K562 (cell line): ENCODE measurements around the gene UNC45A. TPM values are rescaled to one million over a fixed set of nuclear protein-coding genes. Genes with fewer than 3 reads are reported as not detected.

ENCODE experiments used
- ATAC-seq: fragments of 200-7000 bp; cut with Tn5 transposase; 3 replicates; pipeline ENCODE4 v1.9.1; 2020; ENCODE audit warnings: moderate library complexity
- BruUV-seq: library from RNA; stranded (reverse); fragments of 400-500 nt; replicated peaks from 2 replicates; lab custom pipeline; 2021; lab: Mats Ljungman, UMichigan
- CTCF ChIA-PET: fragments of 300-600 bp; formaldehyde crosslinking; extraction: SDS; loops from one replicate; lab custom pipeline; 2021; ENCODE audit warnings: low intra/inter-chr PET ratio; lab: Yijun Ruan, JAX
- POLR2A ChIA-PET: fragments of 300-600, 350-650 bp; sonication (Branson Sonifier 250); formaldehyde crosslinking; extraction: SDS; loops from one replicate; lab custom pipeline; 2021; ENCODE audit warnings: antibody characterized with exemption, inconsistent platforms; lab: Yijun Ruan, JAX
- DNase-seq, 4 experiments: peaks; one replicate each; pipeline versions ENCODE4 v3.0.0 to v3.0.0-alpha.2; 2011 to 2018; ENCODE audit warnings: low spot score in 3 of 4, mixed read lengths in 3 of 4; ENCODE audit errors: extremely low read depth in 1 of 4
- FAIRE-seq: peaks from 2 replicates; lab custom pipeline; 2011; peaks lifted over from hg19 to GRCh38; lab: Jason Lieb, UNC
- H2AFZ ChIP-seq: 2 replicates; pipeline ENCODE4 v1.6.0; 2011; ENCODE audit warnings: low read depth, low read length, control low read depth, inconsistent platforms
- H3K27ac ChIP-seq: fragments of 200-600 bp; 3 replicates; pipeline ENCODE4 v1.8.0; 2011; ENCODE audit warnings: low read depth, mild to moderate bottlenecking, control low read depth, inconsistent platforms, low read length, moderate library complexity, mixed read lengths; ENCODE audit errors: extremely low read depth
- H3K27me3 ChIP-seq, 2 experiments: fragments of 300-600 bp in 1 of 2; 2 replicates in 1 of 2; 3 replicates in 1 of 2; pipeline versions ENCODE4 v1.6.0 to v1.8.0; 2011; ENCODE audit warnings: inconsistent platforms in 2 of 2, low read length in 2 of 2, mild to moderate bottlenecking in 1 of 2, mixed read lengths in 1 of 2, moderate library complexity in 1 of 2; ENCODE audit not compliant: control insufficient read depth in 2 of 2, insufficient read depth in 2 of 2
- H3K36me3 ChIP-seq: fragments of 300-600 bp; 3 replicates; pipeline ENCODE4 v1.8.0; 2011; ENCODE audit warnings: mild to moderate bottlenecking, low read length, inconsistent platforms; ENCODE audit not compliant: control insufficient read depth, insufficient read depth
- H3K4me1 ChIP-seq, 2 experiments: fragments of 200-600 bp in 1 of 2; replicated peaks in 1 of 2; 2 replicates in 1 of 2; 3 replicates in 1 of 2; pipeline versions ENCODE4 v1.5.1 to v1.8.0; 2011; ENCODE audit warnings: inconsistent platforms in 2 of 2, low read length in 2 of 2, mild to moderate bottlenecking in 1 of 2, mixed read lengths in 1 of 2, moderate library complexity in 1 of 2; ENCODE audit not compliant: control insufficient read depth in 2 of 2, insufficient read depth in 2 of 2
- H3K4me2 ChIP-seq: 2 replicates; pipeline ENCODE4 v1.6.1; 2011; ENCODE audit warnings: low read length, control low read depth, inconsistent platforms, mixed read lengths; ENCODE audit not compliant: insufficient read depth
- H3K4me3 ChIP-seq: fragments of 200-600 bp; sonication (generic), shearing (Covaris generic); 2 replicates; pipeline ENCODE4 v1.5.1; 2016; ENCODE audit warnings: control low read depth, inconsistent platforms
- H3K79me2 ChIP-seq: fragments of 200-600 bp; 3 replicates; pipeline ENCODE4 v1.8.0; 2011; ENCODE audit warnings: low read length, inconsistent platforms; ENCODE audit not compliant: control insufficient read depth, insufficient read depth
- H3K9ac ChIP-seq, 2 experiments: 2 replicates each; pipeline versions ENCODE4 v1.6.0 to v1.6.1; 2011; ENCODE audit warnings: low read depth in 2 of 2, low read length in 2 of 2, control low read depth in 1 of 2, inconsistent platforms in 1 of 2, mild to moderate bottlenecking in 1 of 2, mixed read lengths in 1 of 2; ENCODE audit not compliant: insufficient read depth in 1 of 2
- H3K9me1 ChIP-seq: one replicate; pipeline ENCODE4 v1.6.0; 2011; ENCODE audit warnings: inconsistent platforms, mild to moderate bottlenecking, low read length, moderate library complexity; ENCODE audit not compliant: control insufficient read depth, insufficient read depth
- H3K9me3 ChIP-seq: replicated peaks from 2 replicates; pipeline ENCODE4 v1.5.1; 2011; ENCODE audit warnings: low read depth, low read length, inconsistent platforms; ENCODE audit not compliant: control insufficient read depth, insufficient read depth
- H4K20me1 ChIP-seq: replicated peaks from 2 replicates; pipeline ENCODE4 v1.6.1; 2011; ENCODE audit warnings: low read length, inconsistent platforms, mixed read lengths; ENCODE audit not compliant: control insufficient read depth, insufficient read depth
- CCAR2 ChIP-seq: fragments of 200-400 bp; formaldehyde crosslinking; IDR thresholded peaks from 2 replicates; pipeline ENCODE4 v1.6.1; 2017; ENCODE audit warnings: mild to moderate bottlenecking, low read depth, low read length
- ZNF253 ChIP-seq: fragments of 250-450 bp; sonication (Bioruptor Pico); conservative IDR thresholded peaks from 2 replicates; pipeline ENCODE4 v1.6.1; 2021; ENCODE audit warnings: mild to moderate bottlenecking
- WGBS: fragments of 100-300 bp; shearing (Covaris generic); methylation state at CpG from one replicate; pipeline ENCODE4 v1.1.6; 2016; ENCODE audit warnings: low coverage, mixed read lengths; ENCODE audit not compliant: insufficient coverage; ENCODE audit errors: missing lambda C conversion rate; 5-methylcytosine and 5-hydroxymethylcytosine counted together
- in situ Hi-C: fragments of 300-500 bp; cut with MboI; formaldehyde crosslinking; loops from 4 replicates; pipeline ENCODE4 v1.15.0; 2018; ENCODE audit warnings: inconsistent platforms, mixed read lengths
- intact Hi-C: fragments of 100-400 bp; cut with micrococcal nuclease; formaldehyde crosslinking; loops from 2 replicates; pipeline ENCODE4 v1.14.2; 2022
- polyA plus RNA-seq, 8 experiments: library from polyadenylated mRNA; depleted of rRNA in 4 of 8; stranded (reverse) in 5 of 8; unstranded in 3 of 8; fragments of >200 nt; fragmentation: Nextera tagmentation in 2 of 8; fragmentation: Illumina TruSeq in 1 of 8; extraction: Ambion mirVana in 2 of 8; extraction: Trizol in 1 of 8; gene quantifications; 2 replicates each; pipeline versions ENCODE4 v1.2.1 to v1.2.3, GENCODE V29; 2011 to 2014; ENCODE audit warnings: inconsistent platforms in 1 of 8, missing spikeins in 1 of 8
- total RNA-seq, 7 experiments: library from RNA; depleted of rRNA in 6 of 7; stranded (reverse); fragments of >200 nt in 6 of 7; fragmentation: Illumina TruSeq in 2 of 7; extraction: Trizol in 2 of 7; gene quantifications; 2 replicates each; pipeline versions ENCODE4 v1.2.1 to v1.2.3, GENCODE V29; 2011 to 2021; ENCODE audit warnings: low replicate concordance in 1 of 7
- TF ChIP-seq, protein P1 (sequence below): fragments of 200-800 bp; sonication (Bioruptor generic); IDR thresholded peaks from 2 replicates; pipeline ENCODE4 v1.6.1; 2016; ENCODE audit warnings: missing genetic modification characterization, missing compliant biosample characterization
- TF ChIP-seq, protein P2 (sequence below), 2 experiments: fragments of 250-450 bp in 1 of 2; fragments of 450-650 bp in 1 of 2; sonication (Bioruptor Pico) in 1 of 2; IDR thresholded peaks; 2 replicates each; pipeline versions ENCODE4 v1.6.1 to v1.8.0; 2016 to 2021; ENCODE audit warnings: mild to moderate bottlenecking in 2 of 2, moderate library complexity in 2 of 2, missing compliant biosample characterization in 1 of 2, missing genetic modification characterization in 1 of 2

Gene UNC45A
- total and polyA plus RNA-seq, 9 of the 15 experiments (the other 6 are each of a cell fraction or from before 2014, with no cell fraction given), result 22.4 to 79.3 (median 43.7) TPM

DNA sequence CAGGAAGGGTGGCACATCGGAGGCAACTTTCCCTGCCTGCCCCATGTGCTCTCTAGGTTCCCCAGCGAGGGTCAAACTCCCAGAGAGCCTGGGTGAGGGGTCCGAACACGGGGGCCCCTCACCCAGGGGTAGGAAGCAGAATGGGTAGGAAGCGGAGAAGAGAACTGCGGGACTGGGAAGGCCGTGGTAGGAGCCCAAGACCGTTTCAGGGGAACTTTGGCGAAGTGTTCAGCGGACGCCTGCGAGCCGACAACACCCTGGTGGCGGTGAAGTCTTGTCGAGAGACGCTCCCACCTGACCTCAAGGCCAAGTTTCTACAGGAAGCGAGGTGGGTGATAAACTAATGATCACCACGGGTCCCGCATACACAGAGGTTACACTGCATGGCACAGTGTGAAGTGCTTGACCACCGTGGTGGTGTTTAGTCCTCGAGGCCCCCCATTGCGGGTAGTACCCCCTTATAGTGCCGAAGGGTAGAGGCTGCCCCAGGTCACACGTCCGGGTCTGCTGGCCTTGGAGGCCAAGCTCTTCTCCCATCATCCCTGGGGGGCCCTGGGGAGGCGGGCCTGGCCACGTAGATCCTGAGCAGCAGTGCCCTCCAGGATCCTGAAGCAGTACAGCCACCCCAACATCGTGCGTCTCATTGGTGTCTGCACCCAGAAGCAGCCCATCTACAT is 42.4 kb upstream of the UNC45A start:
- Histone ChIP-seq H3K4me1 (peaks cover 15 to 52% of the 10 kb centered on the region in 2 experiments), H3K9me3 (no peaks in the 10 kb centered on the region), H3K79me2 (no peaks in the 10 kb centered on the region), H3K9me1 (no peaks in the 10 kb centered on the region), H3K4me2 (no peak overlapping the region), H3K9ac (peak overlapping the region in 1 of 2 experiments; percentile 60; a peak in 2 of 4 replicates), H3K36me3 (no peaks in the 10 kb centered on the region; the same call in 2 of the 3 replicates), H3K4me3 (no peak overlapping the region), H2AFZ (no peak overlapping the region), H3K27me3 (no peaks in the 10 kb centered on the region), H4K20me1 (no peaks in the 10 kb centered on the region), H3K27ac (no peak overlapping the region)
- intact Hi-C loops, result no loop called here
- 89% methylated on average over 27 of the region's 29 CpGs for whole genome bisulfite sequencing
- TF ChIP-seq, protein P1, sequence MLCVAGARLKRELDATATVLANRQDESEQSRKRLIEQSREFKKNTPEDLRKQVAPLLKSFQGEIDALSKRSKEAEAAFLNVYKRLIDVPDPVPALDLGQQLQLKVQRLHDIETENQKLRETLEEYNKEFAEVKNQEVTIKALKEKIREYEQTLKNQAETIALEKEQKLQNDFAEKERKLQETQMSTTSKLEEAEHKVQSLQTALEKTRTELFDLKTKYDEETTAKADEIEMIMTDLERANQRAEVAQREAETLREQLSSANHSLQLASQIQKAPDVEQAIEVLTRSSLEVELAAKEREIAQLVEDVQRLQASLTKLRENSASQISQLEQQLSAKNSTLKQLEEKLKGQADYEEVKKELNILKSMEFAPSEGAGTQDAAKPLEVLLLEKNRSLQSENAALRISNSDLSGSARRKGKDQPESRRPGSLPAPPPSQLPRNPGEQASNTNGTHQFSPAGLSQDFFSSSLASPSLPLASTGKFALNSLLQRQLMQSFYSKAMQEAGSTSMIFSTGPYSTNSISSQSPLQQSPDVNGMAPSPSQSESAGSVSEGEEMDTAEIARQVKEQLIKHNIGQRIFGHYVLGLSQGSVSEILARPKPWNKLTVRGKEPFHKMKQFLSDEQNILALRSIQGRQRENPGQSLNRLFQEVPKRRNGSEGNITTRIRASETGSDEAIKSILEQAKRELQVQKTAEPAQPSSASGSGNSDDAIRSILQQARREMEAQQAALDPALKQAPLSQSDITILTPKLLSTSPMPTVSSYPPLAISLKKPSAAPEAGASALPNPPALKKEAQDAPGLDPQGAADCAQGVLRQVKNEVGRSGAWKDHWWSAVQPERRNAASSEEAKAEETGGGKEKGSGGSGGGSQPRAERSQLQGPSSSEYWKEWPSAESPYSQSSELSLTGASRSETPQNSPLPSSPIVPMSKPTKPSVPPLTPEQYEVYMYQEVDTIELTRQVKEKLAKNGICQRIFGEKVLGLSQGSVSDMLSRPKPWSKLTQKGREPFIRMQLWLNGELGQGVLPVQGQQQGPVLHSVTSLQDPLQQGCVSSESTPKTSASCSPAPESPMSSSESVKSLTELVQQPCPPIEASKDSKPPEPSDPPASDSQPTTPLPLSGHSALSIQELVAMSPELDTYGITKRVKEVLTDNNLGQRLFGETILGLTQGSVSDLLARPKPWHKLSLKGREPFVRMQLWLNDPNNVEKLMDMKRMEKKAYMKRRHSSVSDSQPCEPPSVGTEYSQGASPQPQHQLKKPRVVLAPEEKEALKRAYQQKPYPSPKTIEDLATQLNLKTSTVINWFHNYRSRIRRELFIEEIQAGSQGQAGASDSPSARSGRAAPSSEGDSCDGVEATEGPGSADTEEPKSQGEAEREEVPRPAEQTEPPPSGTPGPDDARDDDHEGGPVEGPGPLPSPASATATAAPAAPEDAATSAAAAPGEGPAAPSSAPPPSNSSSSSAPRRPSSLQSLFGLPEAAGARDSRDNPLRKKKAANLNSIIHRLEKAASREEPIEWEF (CRISPR knock-in tag), result no peak
- TF ChIP-seq ZNF253 (no peak), CCAR2 (no peak)
- TF ChIP-seq, protein P2, sequence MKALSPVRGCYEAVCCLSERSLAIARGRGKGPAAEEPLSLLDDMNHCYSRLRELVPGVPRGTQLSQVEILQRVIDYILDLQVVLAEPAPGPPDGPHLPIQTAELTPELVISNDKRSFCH (CRISPR knock-in tag; IDR thresholded peaks at IDR 0.05), result no peak
- TF ChIP-seq, protein P2 (tag; IDR thresholded peaks at IDR 0.05), result no peak
- FAIRE-seq (no peak), ATAC-seq (no peak), DNase-seq (no peak)
- in situ Hi-C loops, result no loop called here
- ChIA-PET CTCF (no interaction called here), POLR2A (interaction anchor here (0.7 kb wide), 1 partner anchor 82 kb away, joined by 3 read pairs; no protein-coding TSS in a partner anchor)
- BruUV-seq, result no TSS peak
